Vagina (tissue), 2 donors: ENCODE measurements around the gene TGM5. TPM values are rescaled to one million over a fixed set of nuclear protein-coding genes. Genes with fewer than 3 reads are reported as not detected.
A peak's percentile ranks its signal among the peaks of the same experiment; 100 is the strongest.

Source experiments
- DNase-seq, 2 donors: peaks; one replicate each; pipeline ENCODE4 v3.0.0-alpha.2; 2017; ENCODE audit errors: extremely low spot score in 2 of 2
- H3K27ac ChIP-seq: fragments of 200-600 bp; sonication (generic); one replicate; pipeline ENCODE4 v1.5.1; 2019
- H3K27me3 ChIP-seq: fragments of 200-600 bp; sonication (generic); one replicate; pipeline ENCODE4 v1.5.1; 2019
- H3K36me3 ChIP-seq, 2 donors: fragments of 200-600 bp; sonication (generic); one replicate each; pipeline ENCODE4 v1.5.1; 2017 to 2019
- H3K4me1 ChIP-seq: fragments of 200-600 bp; sonication (generic); one replicate; pipeline ENCODE4 v1.5.1; 2019
- H3K4me3 ChIP-seq, 2 donors: fragments of 200-600 bp; sonication (generic); 1 replicate in 1 of 2; 2 replicates in 1 of 2; pipeline ENCODE4 v1.5.1; 2016 to 2019
- H3K9me3 ChIP-seq: fragments of 200-600 bp; sonication (generic); one replicate; pipeline ENCODE4 v1.5.1; 2019
- POLR2A ChIP-seq, 2 donors: fragments of 450-650 bp; IDR thresholded peaks; one replicate each; pipeline ENCODE4 v1.6.1; 2017; ENCODE audit warnings: antibody characterized with exemption in 2 of 2, mild to moderate bottlenecking in 2 of 2, moderate library complexity in 2 of 2
- POLR2AphosphoS5 ChIP-seq, 2 donors: sonication (generic); formaldehyde crosslinking; IDR thresholded peaks; one replicate each; pipeline ENCODE4 v1.9.0; 2017; ENCODE audit warnings: antibody characterized with exemption in 2 of 2, mild to moderate bottlenecking in 2 of 2, low read depth in 1 of 2; ENCODE audit not compliant: insufficient read depth in 1 of 2
- intact Hi-C: fragments of 100-400 bp; cut with DNase I; formaldehyde crosslinking; loops from one replicate; pipeline ENCODE4 v1.15.1; 2023
- total RNA-seq: library from RNA; depleted of rRNA; stranded (reverse); fragments of >200 nt; gene quantifications from one replicate; pipeline ENCODE4 v1.2.3, GENCODE V29; 2016
- TF ChIP-seq, protein P1 (sequence below), 3 experiments: fragments of 450-650 bp in 2 of 3; fragments of 200-600 bp in 1 of 3; sonication (generic) in 1 of 3; IDR thresholded peaks; one replicate each; pipeline ENCODE4 v1.5.1; 2017 to 2019; ENCODE audit warnings: antibody characterized with exemption in 3 of 3, mild to moderate bottlenecking in 2 of 3, moderate library complexity in 2 of 3

The TGM5 gene
- total RNA-seq, 1 donor from 2014 or later = 8.3 TPM

DNA sequence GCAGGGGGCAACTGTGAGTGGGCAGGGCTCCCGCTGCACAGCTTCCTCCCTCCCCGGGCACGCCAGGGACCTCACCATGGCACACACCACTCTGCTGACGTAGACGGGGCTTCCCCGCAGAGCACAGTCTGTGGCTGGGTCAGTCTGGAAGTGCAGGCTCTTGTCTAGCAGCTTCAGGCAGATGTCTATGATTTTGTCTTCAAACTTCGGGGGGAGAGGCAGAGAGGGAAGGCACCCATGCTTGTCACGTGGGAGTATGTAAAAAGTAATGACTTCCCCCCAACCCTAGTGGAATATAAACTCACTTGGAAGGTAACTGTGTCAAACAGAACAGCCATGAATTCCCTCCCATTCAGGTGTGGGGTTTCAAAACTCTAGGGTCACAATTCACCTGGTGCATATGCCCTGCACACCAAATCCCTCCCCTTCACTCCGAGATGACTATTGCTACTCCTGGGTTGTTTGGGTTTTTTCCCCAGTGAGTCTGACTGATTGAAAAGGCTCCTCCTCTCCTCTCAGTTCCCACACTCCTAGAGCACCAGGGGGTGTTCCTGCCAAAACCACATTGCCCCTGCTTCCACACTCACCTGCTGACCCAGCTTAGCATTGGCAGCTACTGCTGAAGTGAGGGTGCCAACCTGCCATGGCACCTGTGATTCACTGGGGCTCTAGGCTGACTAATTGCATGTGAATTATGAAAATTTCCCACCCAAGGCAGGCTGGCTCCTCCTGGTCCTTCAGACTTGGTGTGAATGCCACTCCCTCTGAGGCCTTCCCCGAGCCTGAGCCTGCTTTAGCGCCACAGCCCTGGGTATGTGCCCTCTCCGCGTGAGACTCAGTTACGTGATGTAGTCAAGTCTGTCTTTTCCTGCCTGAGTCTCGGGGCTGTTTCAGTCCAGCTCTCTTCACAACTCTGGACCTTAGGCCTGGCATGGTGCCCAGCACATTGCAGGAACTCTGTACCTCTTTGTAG lies 13.0 kb downstream of the TGM5 start:
- no peak overlapping the region for H3K27ac ChIP-seq
- no peaks in the 10 kb centered on the region for H3K9me3 ChIP-seq
- no peaks in the 10 kb centered on the region for H3K4me1 ChIP-seq
- no peaks in the 10 kb centered on the region for H3K27me3 ChIP-seq
- H3K4me3 ChIP-seq = no peak overlapping the region
- peak in 1 of 2 donors; percentile 85 for DNase-seq
- intact Hi-C loops = no loop called here
- TF ChIP-seq POLR2A (IDR thresholded peaks at IDR 0.05) = no peak
- peak; percentile 11 to 29 for TF ChIP-seq POLR2AphosphoS5 (IDR thresholded peaks at IDR 0.05; ENCODE audit: insufficient read depth in 1 of 2, low read depth in 1 of 2)
- no peaks in the 10 kb centered on the region for H3K36me3 ChIP-seq

DNA sequence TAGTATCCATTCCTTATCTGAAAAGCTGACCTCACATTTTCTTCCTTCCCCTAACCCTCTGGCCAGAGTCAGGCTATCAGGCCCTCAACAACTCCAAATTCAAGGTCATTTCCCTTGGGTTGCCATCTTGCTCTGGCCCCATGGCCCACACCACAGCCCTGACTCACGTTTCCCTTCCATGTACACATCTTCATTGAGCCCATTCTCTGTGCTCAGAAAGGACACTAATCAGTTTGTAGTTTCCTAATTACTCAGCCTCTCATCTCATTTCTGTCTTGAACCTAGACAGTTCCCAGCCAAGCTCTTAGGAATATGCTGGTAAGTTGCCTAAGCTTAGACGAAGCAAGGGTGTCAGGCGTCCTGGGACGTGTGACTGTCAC lies 14.9 kb downstream of the TGM5 start:
- no peaks in the 10 kb centered on the region for H3K27me3 ChIP-seq
- no peaks in the 10 kb centered on the region for H3K4me1 ChIP-seq
- H3K4me3 ChIP-seq = no peak overlapping the region
- DNase-seq = peak in 1 of 2 donors; percentile 22
- H3K9me3 ChIP-seq = no peaks in the 10 kb centered on the region
- no peak overlapping the region for H3K27ac ChIP-seq
- intact Hi-C loops = no loop called here
- H3K36me3 ChIP-seq = no peaks in the 10 kb centered on the region
- TF ChIP-seq, protein P1, sequence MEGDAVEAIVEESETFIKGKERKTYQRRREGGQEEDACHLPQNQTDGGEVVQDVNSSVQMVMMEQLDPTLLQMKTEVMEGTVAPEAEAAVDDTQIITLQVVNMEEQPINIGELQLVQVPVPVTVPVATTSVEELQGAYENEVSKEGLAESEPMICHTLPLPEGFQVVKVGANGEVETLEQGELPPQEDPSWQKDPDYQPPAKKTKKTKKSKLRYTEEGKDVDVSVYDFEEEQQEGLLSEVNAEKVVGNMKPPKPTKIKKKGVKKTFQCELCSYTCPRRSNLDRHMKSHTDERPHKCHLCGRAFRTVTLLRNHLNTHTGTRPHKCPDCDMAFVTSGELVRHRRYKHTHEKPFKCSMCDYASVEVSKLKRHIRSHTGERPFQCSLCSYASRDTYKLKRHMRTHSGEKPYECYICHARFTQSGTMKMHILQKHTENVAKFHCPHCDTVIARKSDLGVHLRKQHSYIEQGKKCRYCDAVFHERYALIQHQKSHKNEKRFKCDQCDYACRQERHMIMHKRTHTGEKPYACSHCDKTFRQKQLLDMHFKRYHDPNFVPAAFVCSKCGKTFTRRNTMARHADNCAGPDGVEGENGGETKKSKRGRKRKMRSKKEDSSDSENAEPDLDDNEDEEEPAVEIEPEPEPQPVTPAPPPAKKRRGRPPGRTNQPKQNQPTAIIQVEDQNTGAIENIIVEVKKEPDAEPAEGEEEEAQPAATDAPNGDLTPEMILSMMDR (IDR thresholded peaks at IDR 0.05) = no peak
- TF ChIP-seq POLR2AphosphoS5 (IDR thresholded peaks at IDR 0.05; ENCODE audit: insufficient read depth in 1 of 2, low read depth in 1 of 2) (no peak), POLR2A (IDR thresholded peaks at IDR 0.05) (no peak)

DNA sequence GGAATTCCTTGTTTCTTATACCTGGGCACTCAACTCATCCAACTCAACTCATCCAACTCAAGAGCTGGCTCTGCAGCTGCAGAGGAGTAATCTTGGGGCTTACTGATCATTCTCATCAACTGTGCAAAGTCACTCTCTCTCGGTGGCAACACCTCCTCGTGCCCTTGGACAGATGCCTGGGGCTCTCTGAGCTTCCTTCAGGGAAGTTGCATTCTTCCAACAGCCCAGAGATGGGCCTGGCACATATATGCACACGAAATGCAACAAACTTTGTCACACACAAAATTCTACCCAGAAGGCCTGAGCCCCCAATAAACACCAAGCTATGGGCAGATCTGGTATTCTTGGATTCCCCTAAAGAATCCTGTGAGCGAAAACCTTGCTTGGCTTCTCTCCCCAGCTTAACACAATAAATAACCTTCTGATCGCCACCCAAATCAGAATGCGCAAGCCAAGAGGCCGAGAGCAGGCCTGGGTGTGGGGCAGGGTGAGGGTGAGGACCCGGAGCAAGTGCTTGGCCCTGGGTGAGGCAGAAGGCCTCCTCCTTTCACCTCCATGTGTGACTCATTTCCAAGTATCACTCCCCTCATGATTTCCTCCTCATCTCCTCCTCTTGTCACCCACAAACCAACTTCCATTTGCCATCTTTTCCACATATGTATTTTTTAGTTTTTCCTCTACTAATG lies 15.4 kb downstream of the TGM5 start:
- no peak for TF ChIP-seq POLR2A (IDR thresholded peaks at IDR 0.05)
- TF ChIP-seq POLR2AphosphoS5 (IDR thresholded peaks at IDR 0.05; ENCODE audit: insufficient read depth in 1 of 2, low read depth in 1 of 2) = peak in 1 of 2 donors; percentile 1
- Histone ChIP-seq H3K4me1 (no peaks in the 10 kb centered on the region), H3K4me3 (no peak overlapping the region), H3K9me3 (no peaks in the 10 kb centered on the region), H3K27ac (no peak overlapping the region), H3K27me3 (no peaks in the 10 kb centered on the region), H3K36me3 (no peaks in the 10 kb centered on the region)
- intact Hi-C loops = no loop called here
- DNase-seq = peak; percentile 62 to 85

DNA sequence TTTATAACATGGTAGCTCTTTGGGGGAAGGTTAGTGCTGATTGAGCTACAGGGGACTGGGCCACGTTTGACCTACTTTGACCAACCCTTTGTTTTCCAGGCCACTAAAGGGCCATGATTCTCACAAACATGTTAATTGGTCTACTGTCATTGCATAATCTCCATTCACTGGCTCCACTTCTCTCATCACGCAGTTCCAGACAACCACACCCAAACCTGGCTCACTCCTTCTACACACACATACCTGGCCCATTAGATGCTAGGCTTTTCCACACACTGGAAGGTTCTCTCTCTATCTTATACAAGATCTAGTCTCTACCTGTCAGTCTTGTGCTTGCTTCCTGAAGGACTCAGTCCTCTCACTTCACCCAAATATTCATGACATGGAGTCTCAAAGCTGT lies 15.9 kb downstream of the TGM5 start:
- H3K27ac ChIP-seq = no peak overlapping the region
- intact Hi-C loops = no loop called here
- H3K27me3 ChIP-seq = no peaks in the 10 kb centered on the region
- no peaks in the 10 kb centered on the region for H3K9me3 ChIP-seq
- H3K4me1 ChIP-seq = no peaks in the 10 kb centered on the region
- TF ChIP-seq POLR2AphosphoS5 (IDR thresholded peaks at IDR 0.05; ENCODE audit: insufficient read depth in 1 of 2, low read depth in 1 of 2) = peak in 1 of 2 donors; percentile 51
- TF ChIP-seq, protein P1 (IDR thresholded peaks at IDR 0.05) = no peak
- no peak overlapping the region for H3K4me3 ChIP-seq
- DNase-seq = peak in 1 of 2 donors; percentile 27
- no peaks in the 10 kb centered on the region for H3K36me3 ChIP-seq

DNA sequence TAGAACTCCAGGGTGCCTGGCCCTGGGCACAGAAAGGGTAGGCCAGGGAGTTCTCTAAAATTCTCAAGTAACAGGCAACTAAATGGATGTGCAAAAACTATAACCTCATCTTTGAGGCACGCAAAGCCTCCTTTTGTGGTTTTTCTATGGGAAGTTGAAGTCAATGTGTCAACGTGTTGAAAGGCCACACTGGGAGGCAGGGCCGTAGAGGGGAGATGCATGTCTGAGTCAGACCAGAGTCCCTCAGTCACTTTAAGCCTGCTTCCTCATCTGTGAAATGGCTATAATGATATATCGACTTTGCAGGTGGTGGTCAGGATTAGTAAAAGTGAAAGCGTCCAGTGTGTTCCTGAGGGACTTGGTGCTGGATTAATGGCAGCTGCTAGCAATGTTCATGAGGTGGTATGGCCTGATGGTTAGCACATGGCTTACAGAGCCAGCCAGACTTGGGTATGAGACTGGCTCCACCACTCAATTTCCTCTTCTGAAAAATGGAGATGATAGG lies 17.0 kb downstream of the TGM5 start:
- intact Hi-C loops = no loop called here
- H3K27ac ChIP-seq = no peak overlapping the region
- DNase-seq = peak in 1 of 2 donors; percentile 60
- no peaks in the 10 kb centered on the region for H3K9me3 ChIP-seq
- H3K4me3 ChIP-seq = no peak overlapping the region
- TF ChIP-seq POLR2AphosphoS5 (IDR thresholded peaks at IDR 0.05; ENCODE audit: insufficient read depth in 1 of 2, low read depth in 1 of 2) = no peak
- TF ChIP-seq POLR2A (IDR thresholded peaks at IDR 0.05) = no peak
- TF ChIP-seq, protein P1 (IDR thresholded peaks at IDR 0.05) = no peak
- no peaks in the 10 kb centered on the region for H3K36me3 ChIP-seq
- H3K27me3 ChIP-seq = no peaks in the 10 kb centered on the region
- no peaks in the 10 kb centered on the region for H3K4me1 ChIP-seq
